Caco-2 (cell line): ENCODE data around the gene RPUSD4. TPM values are rescaled to one million over a fixed set of nuclear protein-coding genes. Genes with fewer than 3 reads are reported as not detected.

Source experiments
- BruUV-seq: library from RNA; stranded (reverse); fragments of 400-500 nt; replicated peaks from 2 replicates; lab custom pipeline; 2021; lab: Mats Ljungman, UMichigan
- CTCF ChIA-PET: fragments of 300-600 bp; sonication (Branson Sonifier 250); formaldehyde crosslinking; loops from one replicate; lab custom pipeline; 2022; ENCODE audit warnings: antibody characterized with exemption; lab: Charles Lee
- POLR2A ChIA-PET: fragments of 300-600 bp; sonication (Branson Sonifier 250); formaldehyde crosslinking; loops from one replicate; lab custom pipeline; 2022; ENCODE audit warnings: antibody characterized with exemption; lab: Charles Lee
- DNase-seq, 2 experiments: peaks; one replicate each; pipeline versions ENCODE4 v3.0.0 to v3.0.0-alpha.2; 2020 to 2022
- H3K27me3 ChIP-seq: replicated peaks from 2 replicates; pipeline ENCODE4 v1.6.0; 2011; ENCODE audit warnings: low read length; ENCODE audit not compliant: control insufficient read depth, insufficient read depth
- H3K36me3 ChIP-seq: 2 replicates; pipeline ENCODE4 v1.5.1; 2011; ENCODE audit warnings: low read length; ENCODE audit not compliant: control insufficient read depth, insufficient read depth
- H3K4me1 ChIP-seq: fragments of 250-450 bp; sonication (Bioruptor Pico); 2 replicates; pipeline ENCODE4 v1.5.1; 2020; ENCODE audit warnings: mild to moderate bottlenecking
- H3K4me3 ChIP-seq: 2 replicates; pipeline ENCODE4 v1.5.1; 2011; ENCODE audit warnings: low read depth, mild to moderate bottlenecking, control low read depth, low read length
- H3K9me3 ChIP-seq: fragments of 250-450 bp; sonication (Bioruptor Pico); 2 replicates; pipeline ENCODE4 v1.5.1; 2020; ENCODE audit warnings: mild to moderate bottlenecking, moderate library complexity
- H3K27ac Mint-ChIP-seq: one replicate; pipeline ENCODE4 v1.8.0; 2022; ENCODE audit warnings: mixed read lengths; ENCODE audit not compliant: unreplicated experiment
- H3K27me3 Mint-ChIP-seq: one replicate; pipeline ENCODE4 v1.8.0; 2022; ENCODE audit warnings: mixed read lengths; ENCODE audit not compliant: insufficient read depth, unreplicated experiment
- H3K36me3 Mint-ChIP-seq: one replicate; pipeline ENCODE4 v1.8.0; 2022; ENCODE audit warnings: mild to moderate bottlenecking, mixed read lengths; ENCODE audit not compliant: insufficient read depth, unreplicated experiment
- H3K4me1 Mint-ChIP-seq: one replicate; pipeline ENCODE4 v1.8.0; 2022; ENCODE audit warnings: low read depth, mixed read lengths; ENCODE audit not compliant: unreplicated experiment
- H3K4me3 Mint-ChIP-seq: one replicate; pipeline ENCODE4 v1.8.0; 2022; ENCODE audit warnings: mild to moderate bottlenecking, moderate library complexity, mixed read lengths; ENCODE audit not compliant: unreplicated experiment
- H3K9me3 Mint-ChIP-seq: one replicate; pipeline ENCODE4 v1.8.0; 2022; ENCODE audit warnings: mixed read lengths; ENCODE audit not compliant: unreplicated experiment
- CTCF ChIP-seq, 2 experiments: fragments of 200-600 bp in 1 of 2; IDR thresholded peaks; 1 replicate in 1 of 2; 2 replicates in 1 of 2; pipeline versions ENCODE4 v1.5.1 to v1.8.0; 2011 to 2022; ENCODE audit warnings: antibody characterized with exemption in 1 of 2, control low read depth in 1 of 2, inconsistent platforms in 1 of 2, low read depth in 1 of 2, low read length in 1 of 2, mild to moderate bottlenecking in 1 of 2, moderate library complexity in 1 of 2; ENCODE audit not compliant: insufficient read depth in 1 of 2, severe bottlenecking in 1 of 2, unreplicated experiment in 1 of 2
- intact Hi-C: fragments of 100-400 bp; cut with micrococcal nuclease; formaldehyde crosslinking; loops from one replicate; pipeline ENCODE4 v1.10.0; 2022; ENCODE audit not compliant: unreplicated experiment
- total RNA-seq: library from RNA; stranded (reverse); gene quantifications from 2 replicates; pipeline ENCODE4 v1.2.3, GENCODE V29; 2022

The RPUSD4 gene
- total RNA-seq, 1 experiment from 2014 or later = 74.2 TPM

GRCh38 chr11:126160345-126161022 lies 51.0 kb downstream of the RPUSD4 start:
- H3K27ac Mint-ChIP-seq = no peak overlapping the region
- Histone ChIP-seq H3K4me1 (peaks cover 36% of the 10 kb centered on the region), H3K36me3 (no peaks in the 10 kb centered on the region)

DNA sequence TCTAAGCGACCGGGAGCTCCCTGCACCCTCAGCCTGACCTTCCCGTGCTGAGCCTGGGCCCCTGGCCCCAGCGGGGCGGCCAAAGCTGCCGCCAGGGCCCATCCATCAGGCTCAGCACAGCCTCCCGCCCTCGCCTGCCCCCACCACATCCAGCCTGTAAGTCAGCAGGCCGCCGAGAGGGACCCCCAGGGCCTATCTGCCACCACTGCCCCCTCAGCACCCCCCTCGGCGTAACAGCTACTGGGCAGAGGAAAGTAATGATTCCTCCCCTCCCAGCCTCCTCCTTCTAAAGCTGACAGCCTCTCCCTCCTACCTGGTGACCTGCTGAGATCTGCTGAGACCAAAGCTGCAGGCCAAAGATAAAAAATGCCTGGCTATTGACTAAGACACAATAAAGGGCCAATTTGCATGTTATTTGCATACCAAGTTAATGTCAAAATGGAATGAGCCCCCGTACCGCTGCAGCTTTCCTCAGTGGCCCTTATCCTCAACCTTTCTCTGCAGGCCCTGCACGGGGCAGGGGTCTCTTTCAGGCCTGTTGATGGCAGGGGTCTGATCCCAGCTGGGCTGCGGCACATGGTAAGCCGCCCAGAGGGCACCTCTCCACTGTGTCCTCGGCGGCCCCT lies 51.6 kb downstream of the RPUSD4 start:
- no peak overlapping the region for H3K27ac Mint-ChIP-seq
- no peaks in the 10 kb centered on the region for H3K9me3 ChIP-seq
- no peaks in the 10 kb centered on the region for H3K36me3 ChIP-seq
- no peak for DNase-seq
- no peaks in the 10 kb centered on the region for H3K9me3 Mint-ChIP-seq
- H3K4me3 Mint-ChIP-seq = no peak overlapping the region
- H3K4me1 ChIP-seq = peaks cover 36% of the 10 kb centered on the region
- intact Hi-C loops = no loop called here
- no peaks in the 10 kb centered on the region for H3K27me3 Mint-ChIP-seq
- H3K36me3 Mint-ChIP-seq = no peaks in the 10 kb centered on the region
- no peaks in the 10 kb centered on the region for H3K4me1 Mint-ChIP-seq
- TF ChIP-seq CTCF (IDR thresholded peaks at IDR 0.05; ENCODE audit: insufficient read depth in 1 of 2, low read depth in 1 of 2, low read length in 1 of 2, severe bottlenecking in 1 of 2, unreplicated experiment in 1 of 2) = no peak
- H3K4me3 ChIP-seq = no peak overlapping the region
- CTCF ChIA-PET = interaction anchor here (0.7 kb wide), 1 partner anchor 20 kb away, joined by 3 read pairs; no protein-coding TSS in a partner anchor
- POLR2A ChIA-PET = interaction anchor here (0.6 kb wide), 1 partner anchor 96 kb away, joined by 3 read pairs; no protein-coding TSS in a partner anchor
- no peaks in the 10 kb centered on the region for H3K27me3 ChIP-seq
- BruUV-seq = no TSS peak

More at GRCh38 chr11:126160345-126161022, 51.0 kb downstream of the RPUSD4 start:
- H3K9me3 Mint-ChIP-seq = no peaks in the 10 kb centered on the region
- no peak overlapping the region for H3K4me3 ChIP-seq
- TF ChIP-seq CTCF (IDR thresholded peaks at IDR 0.05; ENCODE audit: insufficient read depth in 1 of 2, low read depth in 1 of 2, low read length in 1 of 2, severe bottlenecking in 1 of 2, unreplicated experiment in 1 of 2) = no peak
- no peaks in the 10 kb centered on the region for H3K27me3 ChIP-seq
- no peaks in the 10 kb centered on the region for H3K36me3 Mint-ChIP-seq
- H3K9me3 ChIP-seq = no peaks in the 10 kb centered on the region
- no peaks in the 10 kb centered on the region for H3K27me3 Mint-ChIP-seq
- no peak overlapping the region for H3K4me3 Mint-ChIP-seq
- intact Hi-C loops = no loop called here
- CTCF ChIA-PET = interaction anchor here (0.7 kb wide), 2 partner anchors 21 to 33 kb away, joined by 3 read pairs; no protein-coding TSS in a partner anchor
- no TSS peak for BruUV-seq
- DNase-seq = no peak
- H3K4me1 Mint-ChIP-seq = no peaks in the 10 kb centered on the region
- POLR2A ChIA-PET = interaction anchor here (0.6 kb wide), 1 partner anchor 97 kb away, joined by 3 read pairs; no protein-coding TSS in a partner anchor

- no peaks in the 10 kb centered on the region for H3K36me3 Mint-ChIP-seq
- CTCF ChIA-PET = interaction anchor here (0.6 to 1.0 kb wide), 2 partner anchors 35 to 62 kb away, joined by 3 read pairs; no protein-coding TSS in a partner anchor
These were observed 53.2 kb downstream of the RPUSD4 start for GRCh38 chr11:126158054-126158791.

More at GRCh38 chr11:126158054-126158791, 53.2 kb downstream of the RPUSD4 start:
- Histone ChIP-seq H3K27me3 (no peaks in the 10 kb centered on the region), H3K9me3 (no peaks in the 10 kb centered on the region), H3K4me3 (no peak overlapping the region), H3K36me3 (no peaks in the 10 kb centered on the region), H3K4me1 (peaks cover 36% of the 10 kb centered on the region)
- intact Hi-C loops = loop anchor here (1.0 kb wide), 1 partner anchor 11 kb away; no protein-coding TSS in a partner anchor
- Mint-ChIP-seq H3K4me3 (no peak overlapping the region), H3K27me3 (no peaks in the 10 kb centered on the region), H3K9me3 (no peaks in the 10 kb centered on the region), H3K27ac (no peak overlapping the region), H3K4me1 (no peaks in the 10 kb centered on the region)
- POLR2A ChIA-PET = interaction anchor here (0.9 kb wide), 1 partner anchor 54 kb away, joined by 3 read pairs; the partner anchor contains the start of genes FAM118B and RPUSD4
- no peak for TF ChIP-seq CTCF (IDR thresholded peaks at IDR 0.05; ENCODE audit: insufficient read depth in 1 of 2, low read depth in 1 of 2, low read length in 1 of 2, severe bottlenecking in 1 of 2, unreplicated experiment in 1 of 2)
- no TSS peak for BruUV-seq
- DNase-seq = peak; percentile 70 to 85
